ENCODE results near the gene SIRT1. TPM values are rescaled to one million over a fixed set of nuclear protein-coding genes. Genes with fewer than 3 reads are reported as not detected.

Gene SIRT1
- total RNA-seq (2022; extraction: Qiagen RNA extraction), result 17.1 to 19.7 TPM (median 18.7 TPM) in 5 replicates

DNA sequence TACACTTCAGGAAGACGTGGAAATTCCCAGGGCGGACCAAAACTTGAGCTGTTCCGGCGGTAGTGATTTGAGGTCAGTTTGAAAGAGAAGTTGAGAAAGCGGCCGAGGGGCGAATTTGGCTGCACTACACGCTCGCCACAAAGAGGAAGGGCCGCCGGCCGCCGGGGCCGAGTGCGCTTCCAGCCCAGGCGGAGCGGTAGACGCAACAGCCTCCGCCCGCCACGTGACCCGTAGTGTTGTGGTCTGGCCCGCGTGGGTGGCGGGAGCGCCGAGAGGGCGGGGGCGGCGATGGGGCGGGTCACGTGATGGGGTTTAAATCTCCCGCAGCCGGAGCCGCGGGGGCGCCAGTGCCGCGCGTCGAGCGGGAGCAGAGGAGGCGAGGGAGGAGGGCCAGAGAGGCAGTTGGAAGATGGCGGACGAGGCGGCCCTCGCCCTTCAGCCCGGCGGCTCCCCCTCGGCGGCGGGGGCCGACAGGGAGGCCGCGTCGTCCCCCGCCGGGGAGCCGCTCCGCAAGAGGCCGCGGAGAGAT lies at the start of gene SIRT1:
Gene SIRT1, plus strand, starts transcription at position 344 of the 529 bp plus-strand sequence. Its CDS starts 66 bp downstream, at position 410.

GRCh38 chr10:67837541-67838314 lies 46.7 kb upstream of the SIRT1 start, which contains the start of gene DNAJC12:
Gene DNAJC12 (minus strand): TSS chr10:67838188. CDS start chr10:67838011, 177 bp downstream.

Other genes with a start within 250 kb of the SIRT1 start
- gene CTNNA3, start 188.5 kb upstream of the SIRT1 start, total RNA-seq (2022; extraction: Qiagen RNA extraction), result not detected in 5 replicates
- 51.9 to 68.0 TPM (median 54.4 TPM) in 5 replicates for gene DNAJC12, start 46.5 kb upstream of the SIRT1 start, total RNA-seq (2022; extraction: Qiagen RNA extraction)
- gene HERC4, start 190.6 kb downstream of the SIRT1 start, total RNA-seq (2022; extraction: Qiagen RNA extraction), result 25.6 to 30.6 TPM (median 29.3 TPM) in 5 replicates
- gene MYPN, start 224.8 kb downstream of the SIRT1 start, total RNA-seq (2022; extraction: Qiagen RNA extraction), result 2.2 to 3.0 TPM (median 2.3 TPM) in 5 replicates

Measured in A549 treated with Mapracorat at 1 μM for 4 hours (cell line).